Measurements from ENCODE around the gene NOD1.

The NOD1 gene

DNA sequence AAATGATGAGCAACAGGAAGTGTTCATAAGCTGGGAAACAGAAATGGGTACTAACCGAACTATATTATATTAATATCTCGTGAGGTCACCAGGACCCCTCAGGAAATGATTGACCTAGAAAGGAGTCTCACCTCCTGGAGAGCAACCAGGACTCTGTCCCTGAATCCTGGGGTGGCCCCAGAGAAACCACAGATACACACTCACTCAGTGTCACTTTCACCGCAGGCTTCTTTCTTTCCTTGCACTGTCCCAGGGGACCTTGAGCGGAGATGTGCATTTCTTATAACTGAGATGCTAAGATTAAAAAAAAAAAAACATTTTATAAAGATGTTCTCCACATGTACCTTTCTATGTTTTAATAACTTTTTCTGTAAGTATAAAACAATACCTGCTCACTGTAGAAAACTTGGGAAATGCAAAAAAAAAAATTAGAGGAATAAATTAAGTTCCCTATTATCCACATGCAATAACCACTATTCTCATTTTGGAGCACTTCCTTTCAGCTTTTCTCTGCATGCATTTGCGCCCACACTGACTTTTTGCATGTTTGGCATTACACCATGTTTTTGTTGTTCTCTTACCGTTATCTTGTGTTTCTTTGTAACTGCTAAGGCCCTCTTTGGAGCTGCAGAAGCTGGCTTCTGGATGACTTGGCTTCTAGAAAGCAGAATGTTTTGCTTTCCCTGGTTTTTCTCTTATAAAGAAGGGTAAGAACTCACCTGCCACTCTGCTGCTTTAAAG, 15.0 kb downstream of the NOD1 start:
- TF ChIP-seq, protein P1, sequence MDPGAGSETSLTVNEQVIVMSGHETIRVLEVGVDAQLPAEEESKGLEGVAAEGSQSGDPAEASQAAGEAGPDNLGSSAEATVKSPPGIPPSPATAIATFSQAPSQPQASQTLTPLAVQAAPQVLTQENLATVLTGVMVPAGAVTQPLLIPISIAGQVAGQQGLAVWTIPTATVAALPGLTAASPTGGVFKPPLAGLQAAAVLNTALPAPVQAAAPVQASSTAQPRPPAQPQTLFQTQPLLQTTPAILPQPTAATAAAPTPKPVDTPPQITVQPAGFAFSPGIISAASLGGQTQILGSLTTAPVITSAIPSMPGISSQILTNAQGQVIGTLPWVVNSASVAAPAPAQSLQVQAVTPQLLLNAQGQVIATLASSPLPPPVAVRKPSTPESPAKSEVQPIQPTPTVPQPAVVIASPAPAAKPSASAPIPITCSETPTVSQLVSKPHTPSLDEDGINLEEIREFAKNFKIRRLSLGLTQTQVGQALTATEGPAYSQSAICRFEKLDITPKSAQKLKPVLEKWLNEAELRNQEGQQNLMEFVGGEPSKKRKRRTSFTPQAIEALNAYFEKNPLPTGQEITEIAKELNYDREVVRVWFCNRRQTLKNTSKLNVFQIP (CRISPR knock-in tag; IDR thresholded peaks at IDR 0.05; ENCODE audit: borderline replicate concordance, low read depth), result no peak
- no peak for TF ChIP-seq CSDC2 (CRISPR knock-in tag; IDR thresholded peaks at IDR 0.05)
- no peak for TF ChIP-seq OSR1 (CRISPR knock-in tag; IDR thresholded peaks at IDR 0.05)
- TF ChIP-seq TSHZ2 (CRISPR knock-in tag; IDR thresholded peaks at IDR 0.05), result no peak
- TF ChIP-seq TCF4 (CRISPR knock-in tag; IDR thresholded peaks at IDR 0.05; ENCODE audit: borderline replicate concordance), result no peak
- TF ChIP-seq, protein P2, sequence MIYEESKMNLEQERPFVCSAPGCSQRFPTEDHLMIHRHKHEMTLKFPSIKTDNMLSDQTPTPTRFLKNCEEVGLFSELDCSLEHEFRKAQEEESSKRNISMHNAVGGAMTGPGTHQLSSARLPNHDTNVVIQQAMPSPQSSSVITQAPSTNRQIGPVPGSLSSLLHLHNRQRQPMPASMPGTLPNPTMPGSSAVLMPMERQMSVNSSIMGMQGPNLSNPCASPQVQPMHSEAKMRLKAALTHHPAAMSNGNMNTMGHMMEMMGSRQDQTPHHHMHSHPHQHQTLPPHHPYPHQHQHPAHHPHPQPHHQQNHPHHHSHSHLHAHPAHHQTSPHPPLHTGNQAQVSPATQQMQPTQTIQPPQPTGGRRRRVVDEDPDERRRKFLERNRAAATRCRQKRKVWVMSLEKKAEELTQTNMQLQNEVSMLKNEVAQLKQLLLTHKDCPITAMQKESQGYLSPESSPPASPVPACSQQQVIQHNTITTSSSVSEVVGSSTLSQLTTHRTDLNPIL (CRISPR knock-in tag; IDR thresholded peaks at IDR 0.05; ENCODE audit: low read depth), result no peak
- TF ChIP-seq ZNF565 (CRISPR knock-in tag; conservative IDR thresholded peaks at IDR 0.05; ENCODE audit: low read depth), result no peak
- TF ChIP-seq ZNF70 (CRISPR knock-in tag; IDR thresholded peaks at IDR 0.05), result no peak
- TF ChIP-seq TOX (CRISPR knock-in tag; IDR thresholded peaks at IDR 0.05; ENCODE audit: borderline replicate concordance), result no peak
- no peak for TF ChIP-seq ZFP3 (CRISPR knock-in tag; IDR thresholded peaks at IDR 0.05)
- TF ChIP-seq SNAI2 (CRISPR knock-in tag; IDR thresholded peaks at IDR 0.05), result no peak
- TF ChIP-seq RARB (CRISPR knock-in tag; IDR thresholded peaks at IDR 0.05), result no peak
- TF ChIP-seq ZFP30 (CRISPR knock-in tag; IDR thresholded peaks at IDR 0.05), result no peak
- TF ChIP-seq ESRRG (CRISPR knock-in tag; IDR thresholded peaks at IDR 0.05), result no peak
- TF ChIP-seq ARNTL (CRISPR knock-in tag; IDR thresholded peaks at IDR 0.05; ENCODE audit: borderline replicate concordance, low read depth), result no peak
- no peak for ATAC-seq

DNA sequence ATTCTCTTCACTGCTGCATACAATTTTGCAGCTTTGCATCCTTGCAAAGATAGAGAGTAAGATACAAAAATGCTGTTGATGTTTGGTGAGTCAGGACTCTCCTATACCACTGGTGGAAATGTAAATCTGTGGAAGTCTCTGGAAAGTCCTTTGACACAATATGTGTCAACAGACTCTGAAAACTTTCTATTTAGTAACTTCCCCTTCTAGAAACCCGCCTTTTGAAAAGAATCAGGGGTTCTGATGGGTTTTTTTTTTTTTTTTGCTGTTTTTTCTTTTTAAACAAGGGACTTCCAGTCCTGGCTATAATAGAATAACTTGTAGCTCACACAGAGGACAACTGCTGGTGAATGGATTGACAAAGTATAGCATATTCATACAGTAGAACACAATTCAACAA, 16.4 kb downstream of the NOD1 start:
- TF ChIP-seq ZNF565 (CRISPR knock-in tag; conservative IDR thresholded peaks at IDR 0.05; ENCODE audit: low read depth), result no peak
- TF ChIP-seq TOX (CRISPR knock-in tag; IDR thresholded peaks at IDR 0.05; ENCODE audit: borderline replicate concordance), result no peak
- no peak for TF ChIP-seq ARNTL (CRISPR knock-in tag; IDR thresholded peaks at IDR 0.05; ENCODE audit: borderline replicate concordance, low read depth)
- no peak for TF ChIP-seq ZC3H10 (CRISPR knock-in tag; IDR thresholded peaks at IDR 0.05)
- no peak for TF ChIP-seq ZFP3 (CRISPR knock-in tag; IDR thresholded peaks at IDR 0.05)
- no peak for TF ChIP-seq ZNF70 (CRISPR knock-in tag; IDR thresholded peaks at IDR 0.05)
- TF ChIP-seq, protein P3, sequence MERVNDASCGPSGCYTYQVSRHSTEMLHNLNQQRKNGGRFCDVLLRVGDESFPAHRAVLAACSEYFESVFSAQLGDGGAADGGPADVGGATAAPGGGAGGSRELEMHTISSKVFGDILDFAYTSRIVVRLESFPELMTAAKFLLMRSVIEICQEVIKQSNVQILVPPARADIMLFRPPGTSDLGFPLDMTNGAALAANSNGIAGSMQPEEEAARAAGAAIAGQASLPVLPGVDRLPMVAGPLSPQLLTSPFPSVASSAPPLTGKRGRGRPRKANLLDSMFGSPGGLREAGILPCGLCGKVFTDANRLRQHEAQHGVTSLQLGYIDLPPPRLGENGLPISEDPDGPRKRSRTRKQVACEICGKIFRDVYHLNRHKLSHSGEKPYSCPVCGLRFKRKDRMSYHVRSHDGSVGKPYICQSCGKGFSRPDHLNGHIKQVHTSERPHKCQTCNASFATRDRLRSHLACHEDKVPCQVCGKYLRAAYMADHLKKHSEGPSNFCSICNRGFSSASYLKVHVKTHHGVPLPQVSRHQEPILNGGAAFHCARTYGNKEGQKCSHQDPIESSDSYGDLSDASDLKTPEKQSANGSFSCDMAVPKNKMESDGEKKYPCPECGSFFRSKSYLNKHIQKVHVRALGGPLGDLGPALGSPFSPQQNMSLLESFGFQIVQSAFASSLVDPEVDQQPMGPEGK (CRISPR knock-in tag; IDR thresholded peaks at IDR 0.05; ENCODE audit: borderline replicate concordance), result no peak
- TF ChIP-seq TSHZ2 (CRISPR knock-in tag; IDR thresholded peaks at IDR 0.05), result no peak
- TF ChIP-seq CSRNP3 (CRISPR knock-in tag; IDR thresholded peaks at IDR 0.05), result no peak
- no peak for TF ChIP-seq TCF4 (CRISPR knock-in tag; IDR thresholded peaks at IDR 0.05; ENCODE audit: borderline replicate concordance)
- no peak for TF ChIP-seq RARB (CRISPR knock-in tag; IDR thresholded peaks at IDR 0.05)
- TF ChIP-seq ZNF8 (CRISPR knock-in tag; IDR thresholded peaks at IDR 0.05), result no peak
- TF ChIP-seq SNAI2 (CRISPR knock-in tag; IDR thresholded peaks at IDR 0.05), result no peak
- no peak for TF ChIP-seq ESRRG (CRISPR knock-in tag; IDR thresholded peaks at IDR 0.05)
- TF ChIP-seq BACH2 (CRISPR knock-in tag; IDR thresholded peaks at IDR 0.05; ENCODE audit: borderline replicate concordance), result no peak
- no peak for ATAC-seq
